ENCODE data around the gene HS6ST1.

HS6ST1 gene

GRCh38 chr2:128292599-128293425 is 25.9 kb downstream of the HS6ST1 start:
- no peak for TF ChIP-seq CTCF (IDR thresholded peaks at IDR 0.05; ENCODE audit: low read depth, low read length)
- no peak for DNase-seq (ENCODE audit: extremely low read depth, low read depth)

GRCh38 chr2:128291844-128292598 is 26.6 kb downstream of the HS6ST1 start:
- no peak for DNase-seq (ENCODE audit: extremely low read depth, low read depth)
- no peak for TF ChIP-seq CTCF (IDR thresholded peaks at IDR 0.05; ENCODE audit: low read depth, low read length)

- no peak for DNase-seq (ENCODE audit: extremely low read depth, low read depth)
- no peak for TF ChIP-seq CTCF (IDR thresholded peaks at IDR 0.05; ENCODE audit: low read depth, low read length)
Measured at GRCh38 chr2:128291161-128291843, 27.4 kb downstream of the HS6ST1 start.

- DNase-seq (ENCODE audit: extremely low read depth, low read depth): no peak
- no peak for TF ChIP-seq CTCF (IDR thresholded peaks at IDR 0.05; ENCODE audit: low read depth, low read length)
Measured at GRCh38 chr2:128290356-128290755, 28.3 kb downstream of the HS6ST1 start.

GRCh38 chr2:128289439-128289838 is 29.2 kb downstream of the HS6ST1 start:
- DNase-seq (ENCODE audit: extremely low read depth, low read depth): no peak
- TF ChIP-seq CTCF (IDR thresholded peaks at IDR 0.05; ENCODE audit: low read depth, low read length): no peak

- TF ChIP-seq CTCF (IDR thresholded peaks at IDR 0.05; ENCODE audit: low read depth, low read length): no peak
- DNase-seq (ENCODE audit: extremely low read depth, low read depth): no peak
Measured at GRCh38 chr2:128288781-128289180, 29.9 kb downstream of the HS6ST1 start.
